Aortic smooth muscle cell (primary cell): ENCODE results near the gene DENR. TPM values are rescaled to one million over a fixed set of nuclear protein-coding genes. Genes with fewer than 3 reads are reported as not detected.

Experiments used
- total RNA-seq: library from RNA; depleted of rRNA; stranded (reverse); fragments of >200 nt; gene quantifications from 2 replicates; pipeline ENCODE4 v1.2.3, GENCODE V29; 2014

DENR gene, protein sequence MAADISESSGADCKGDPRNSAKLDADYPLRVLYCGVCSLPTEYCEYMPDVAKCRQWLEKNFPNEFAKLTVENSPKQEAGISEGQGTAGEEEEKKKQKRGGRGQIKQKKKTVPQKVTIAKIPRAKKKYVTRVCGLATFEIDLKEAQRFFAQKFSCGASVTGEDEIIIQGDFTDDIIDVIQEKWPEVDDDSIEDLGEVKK
- 31.7 and 35.9 TPM in 2 replicates for total RNA-seq

GRCh38 chr12:122752464-122753318 lies at the start of gene DENR:
DENR (plus strand) TSS chr12:122752824; CDS start chr12:122753702, 878 bp downstream.

DNA sequence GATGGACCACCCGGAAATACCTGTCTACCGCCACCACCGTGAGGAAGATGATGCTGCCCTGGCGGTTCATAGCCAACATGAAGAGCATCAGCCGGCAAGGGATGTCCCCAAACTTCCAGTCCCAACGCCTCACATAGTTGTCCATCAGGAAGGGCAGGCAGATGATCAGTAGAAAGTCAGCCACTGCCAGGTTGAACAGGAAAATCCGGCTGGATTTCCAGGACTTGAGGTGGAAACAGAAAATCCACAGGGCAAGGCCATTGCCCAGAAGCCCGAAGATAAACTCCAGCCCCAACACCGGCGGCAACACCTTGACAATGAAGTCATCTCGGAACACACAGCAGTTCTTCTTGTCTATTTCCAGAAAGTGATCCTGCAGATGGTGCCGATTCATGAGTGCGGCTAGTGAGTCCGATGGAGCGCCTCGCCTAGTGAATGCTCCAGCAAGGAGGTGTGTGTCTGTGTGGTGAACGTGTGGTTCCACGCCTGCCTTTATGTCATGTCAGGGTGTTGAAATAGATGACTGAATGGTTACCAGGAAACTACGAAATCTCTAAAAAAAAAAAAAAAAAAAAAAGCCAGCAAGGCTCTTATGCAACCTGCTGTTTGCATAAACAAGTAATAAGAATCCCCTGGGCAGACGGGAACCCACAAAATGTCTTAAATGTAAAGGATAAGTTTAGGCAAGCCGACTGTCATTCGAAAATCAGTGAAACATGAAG lies 49.6 kb upstream of the DENR start, which contains the start of gene HCAR2:
Gene HCAR2, minus strand, starts transcription at position 468 of the 722 bp plus-strand sequence. Its CDS starts 74 bp downstream, at position 394.

DNA sequence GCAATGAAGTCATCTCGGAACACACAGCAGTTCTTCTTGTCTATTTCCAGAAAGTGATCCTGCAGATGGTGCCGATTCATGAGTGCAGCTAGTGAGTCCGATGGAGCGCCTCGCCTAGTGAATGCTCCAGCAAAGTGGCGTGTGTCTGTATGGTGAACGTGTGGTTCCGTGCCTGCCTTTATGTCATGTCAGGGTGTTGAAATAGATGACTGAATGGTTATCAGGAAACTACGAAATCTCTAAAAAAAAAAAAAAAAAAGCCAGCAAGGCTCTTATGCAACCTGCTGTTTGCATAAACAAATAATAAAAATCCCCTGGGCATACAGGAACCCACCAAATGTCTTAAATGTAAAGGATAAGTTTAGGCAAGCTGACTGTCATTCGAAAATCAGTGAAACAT lies 36.0 kb upstream of the DENR start, which contains the start of gene HCAR3:
Gene HCAR3, minus strand, starts transcription at position 154 of the 400 bp plus-strand sequence. Its CDS starts 74 bp downstream, at position 80.

GRCh38 chr12:122730215-122731014 lies 22.2 kb upstream of the DENR start, which contains the start of gene HCAR1:
HCAR1 (minus strand) TSS chr12:122730844; CDS start chr12:122730339, 505 bp downstream.

Other genes with a start within 250 kb of the DENR start
- 49.8 and 58.2 TPM in 2 replicates for gene RSRC2, start 225.9 kb upstream of the DENR start, total RNA-seq
- 19.5 and 28.9 TPM in 2 replicates for gene KNTC1, start 225.6 kb upstream of the DENR start, total RNA-seq
- not detected in 2 replicates for gene HCAR2, start 49.5 kb upstream of the DENR start, total RNA-seq
- not detected in 2 replicates for gene HCAR3, start 36.0 kb upstream of the DENR start, total RNA-seq
- 0.37 and 0.53 TPM in 2 replicates for gene HCAR1, start 22.0 kb upstream of the DENR start, total RNA-seq
- gene CCDC62, start 21.7 kb downstream of the DENR start, total RNA-seq: 0.68 and 0.92 TPM in 2 replicates
- gene HIP1R, start 82.6 kb downstream of the DENR start, total RNA-seq: 12.0 and 17.8 TPM in 2 replicates
- 10.0 and 17.1 TPM in 2 replicates for gene VPS37B, start 143.3 kb downstream of the DENR start, total RNA-seq
- gene ABCB9, start 213.6 kb downstream of the DENR start, total RNA-seq: 9.2 and 10.3 TPM in 2 replicates
- 8.1 TPM in 2 replicates for gene OGFOD2, start 222.4 kb downstream of the DENR start, total RNA-seq
- 241 and 246 TPM in 2 replicates for gene ARL6IP4, start 227.9 kb downstream of the DENR start, total RNA-seq